Midbrain (tissue), 1 donor: Measurements from ENCODE around the gene TWIST1.

Experiments used
- DNase-seq: peaks from one replicate; lab custom pipeline; 2025; lab: John Stamatoyannopoulos, UW

TWIST1 gene

DNA sequence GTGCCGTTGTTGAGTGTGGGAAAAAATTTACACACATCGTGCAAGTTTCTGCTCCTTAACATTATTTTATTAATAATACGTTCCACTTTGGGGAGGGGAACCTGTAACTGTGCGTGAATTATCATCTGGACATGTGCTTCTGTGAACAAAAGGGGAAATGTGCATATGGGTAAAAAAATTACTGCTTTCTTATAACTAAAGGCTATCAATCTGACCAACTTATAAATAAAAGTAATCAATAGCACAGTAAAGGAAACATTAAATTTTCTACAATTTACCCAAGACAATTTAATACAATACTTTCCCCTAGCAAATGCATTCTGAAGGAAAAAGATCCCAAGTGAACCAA, 4.5 kb downstream of the TWIST1 start:
- DNase-seq: no peak

DNA sequence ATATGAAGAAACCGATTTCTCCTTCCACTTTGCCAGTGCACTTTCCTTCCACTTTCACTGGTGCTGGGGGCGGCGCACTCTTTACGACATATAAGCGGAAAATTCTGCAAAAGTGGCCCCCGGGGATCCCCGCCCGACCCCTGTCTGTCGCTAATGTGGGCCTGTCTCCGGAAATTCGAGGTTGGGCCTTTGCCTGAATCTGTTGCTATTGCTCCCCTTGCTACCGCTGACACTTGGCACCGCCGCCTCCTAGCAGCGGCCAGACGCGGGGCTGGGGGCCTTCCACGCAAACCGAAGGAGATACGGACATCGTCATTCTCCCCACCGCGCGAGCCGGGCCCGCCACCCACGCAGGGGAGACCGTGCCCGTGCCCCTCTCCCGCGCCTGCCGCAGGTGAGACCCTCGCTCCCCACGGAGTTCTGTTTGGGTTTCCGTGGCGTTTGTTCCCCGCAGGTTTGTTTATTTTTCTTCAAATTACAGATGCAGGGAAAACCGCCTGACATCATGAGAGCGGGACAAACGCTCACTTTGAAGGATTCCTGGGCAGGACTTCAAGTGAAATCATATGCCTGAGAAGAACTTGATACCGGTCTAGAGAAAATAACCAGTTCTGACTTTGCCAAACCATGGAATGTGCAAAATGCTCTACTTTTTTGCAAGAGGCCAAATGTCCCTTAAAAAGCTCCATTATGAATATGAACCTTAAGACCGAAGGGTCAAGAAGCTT, 5.0 kb downstream of the TWIST1 start:
- DNase-seq: no peak

GRCh38 chr7:19111474-19112273, 5.8 kb downstream of the TWIST1 start:
- DNase-seq: no peak

GRCh38 chr7:19110776-19111175, 6.7 kb downstream of the TWIST1 start:
- no peak for DNase-seq

DNA sequence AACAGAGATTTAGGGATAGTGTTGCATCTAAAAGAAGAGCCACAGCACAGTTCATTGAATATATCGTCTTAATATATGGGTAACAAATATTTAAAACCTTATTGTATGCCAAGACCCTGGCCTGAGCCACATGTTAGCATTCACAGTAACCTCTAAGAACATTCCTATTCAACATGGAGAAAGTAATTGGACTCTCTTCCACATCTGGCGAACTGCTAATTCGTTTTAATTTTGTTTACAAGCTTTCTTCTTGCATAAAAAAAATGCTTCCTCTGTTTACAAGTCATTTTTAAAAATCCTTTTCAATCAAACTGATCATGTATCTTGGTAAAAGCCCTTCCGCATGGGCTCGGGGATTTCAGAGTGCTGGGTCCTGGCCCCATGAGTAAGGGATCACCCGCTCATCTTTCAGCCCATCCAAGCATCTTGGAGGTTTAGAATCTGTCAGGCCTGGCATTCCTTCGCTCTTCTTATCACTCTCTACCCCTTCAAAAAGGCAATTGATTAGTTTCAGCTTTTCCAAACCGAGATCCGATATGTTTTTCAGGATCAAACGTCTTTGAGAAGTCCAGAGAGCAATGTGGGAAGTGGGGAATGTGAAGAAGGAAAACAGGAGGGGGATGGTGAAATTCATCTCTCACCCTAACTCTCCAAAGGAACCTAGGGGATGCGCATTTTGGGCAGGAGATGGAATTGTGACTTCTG, 7.3 kb downstream of the TWIST1 start:
- DNase-seq: no peak

GRCh38 chr7:19109000-19109946, 8.2 kb downstream of the TWIST1 start:
- DNase-seq: no peak

- peak; percentile 11 for DNase-seq
These were observed 9.9 kb downstream of the TWIST1 start for GRCh38 chr7:19107356-19108146.

GRCh38 chr7:19107081-19107355, 10.4 kb downstream of the TWIST1 start:
- DNase-seq: no peak

- DNase-seq: no peak
These were observed 11.0 kb downstream of the TWIST1 start for GRCh38 chr7:19106241-19107080.

- DNase-seq: no peak
These were observed 11.9 kb downstream of the TWIST1 start for GRCh38 chr7:19105546-19105945.

- no peak for DNase-seq
These were observed 12.6 kb downstream of the TWIST1 start for GRCh38 chr7:19104811-19105210.

- no peak for DNase-seq
These were observed 14.6 kb downstream of the TWIST1 start for GRCh38 chr7:19102884-19103283.

DNA sequence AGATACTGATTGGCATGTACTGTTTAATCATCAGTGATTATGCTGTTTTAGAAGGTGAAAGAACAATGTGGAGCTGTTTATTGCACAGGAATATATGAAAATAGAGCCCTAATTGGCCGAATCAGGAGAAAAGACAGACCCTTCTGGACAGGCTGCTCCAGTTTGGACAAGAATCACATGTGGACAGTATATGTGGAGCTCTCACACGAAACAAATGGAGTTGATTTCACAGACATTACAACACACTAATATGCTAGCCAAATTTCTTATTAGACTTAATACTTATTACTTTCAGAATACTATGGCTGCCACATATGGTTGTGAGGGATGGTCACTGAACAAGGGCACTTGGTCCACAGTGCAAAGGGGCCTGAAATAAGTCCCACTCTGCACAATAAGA, 15.5 kb downstream of the TWIST1 start:
- no peak for DNase-seq

DNA sequence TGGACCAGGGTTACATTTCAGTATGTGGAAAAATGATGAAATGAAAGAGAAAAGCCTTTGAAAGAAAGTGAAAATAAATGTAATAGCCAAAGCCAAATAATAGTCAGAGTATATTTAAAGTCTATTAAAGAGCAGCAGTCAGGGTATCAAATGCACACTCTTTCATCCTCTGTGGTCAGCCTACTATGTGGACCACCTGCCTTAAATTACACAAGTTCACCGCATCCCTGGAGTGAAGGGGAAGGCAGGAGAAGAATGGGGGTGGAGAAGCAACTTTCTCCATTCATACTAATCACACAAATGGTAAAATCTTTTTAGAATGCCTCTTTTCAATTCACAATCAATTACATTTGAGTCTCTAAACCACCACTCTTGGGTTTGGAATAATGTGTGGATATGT, 16.0 kb downstream of the TWIST1 start:
- no peak for DNase-seq

DNA sequence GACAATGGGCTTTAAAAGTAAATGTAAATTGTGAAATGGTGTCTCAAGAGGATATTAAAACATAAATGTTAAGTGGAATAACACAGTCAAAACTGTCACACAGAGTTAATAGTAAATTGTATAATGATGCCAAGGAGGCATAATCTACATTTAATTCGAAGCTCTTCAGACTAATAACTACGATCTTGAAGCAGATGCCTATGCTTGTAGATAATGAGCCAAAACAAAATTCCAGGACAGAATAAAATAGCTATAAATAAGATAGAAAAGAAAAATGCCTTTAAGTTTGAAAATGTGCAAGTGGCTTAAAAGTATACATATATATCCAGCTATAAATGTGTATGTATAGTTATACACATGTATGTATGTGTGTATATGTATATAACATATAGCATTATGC, 17.5 kb downstream of the TWIST1 start:
- DNase-seq: no peak

DNA sequence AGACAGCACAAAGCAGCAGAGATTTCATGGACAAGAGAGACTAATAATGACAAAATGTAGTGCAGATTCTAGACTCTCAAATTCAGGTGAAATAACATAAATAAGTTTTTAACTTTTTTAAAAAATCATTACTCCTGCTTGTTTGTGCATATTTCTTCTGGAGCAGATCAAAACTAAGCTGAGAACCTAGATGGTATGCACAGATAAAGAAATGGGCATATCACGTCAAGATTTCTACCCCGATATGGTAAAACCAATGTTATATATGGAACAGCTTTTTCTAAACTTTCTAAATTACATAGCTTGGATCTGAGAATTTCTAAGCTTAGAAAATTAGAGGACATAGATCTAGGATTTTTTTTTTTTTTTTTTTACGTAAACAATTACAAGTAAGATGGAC, 18.2 kb downstream of the TWIST1 start:
- no peak for DNase-seq

GRCh38 chr7:19098510-19098909, 18.9 kb downstream of the TWIST1 start:
- no peak for DNase-seq

DNA sequence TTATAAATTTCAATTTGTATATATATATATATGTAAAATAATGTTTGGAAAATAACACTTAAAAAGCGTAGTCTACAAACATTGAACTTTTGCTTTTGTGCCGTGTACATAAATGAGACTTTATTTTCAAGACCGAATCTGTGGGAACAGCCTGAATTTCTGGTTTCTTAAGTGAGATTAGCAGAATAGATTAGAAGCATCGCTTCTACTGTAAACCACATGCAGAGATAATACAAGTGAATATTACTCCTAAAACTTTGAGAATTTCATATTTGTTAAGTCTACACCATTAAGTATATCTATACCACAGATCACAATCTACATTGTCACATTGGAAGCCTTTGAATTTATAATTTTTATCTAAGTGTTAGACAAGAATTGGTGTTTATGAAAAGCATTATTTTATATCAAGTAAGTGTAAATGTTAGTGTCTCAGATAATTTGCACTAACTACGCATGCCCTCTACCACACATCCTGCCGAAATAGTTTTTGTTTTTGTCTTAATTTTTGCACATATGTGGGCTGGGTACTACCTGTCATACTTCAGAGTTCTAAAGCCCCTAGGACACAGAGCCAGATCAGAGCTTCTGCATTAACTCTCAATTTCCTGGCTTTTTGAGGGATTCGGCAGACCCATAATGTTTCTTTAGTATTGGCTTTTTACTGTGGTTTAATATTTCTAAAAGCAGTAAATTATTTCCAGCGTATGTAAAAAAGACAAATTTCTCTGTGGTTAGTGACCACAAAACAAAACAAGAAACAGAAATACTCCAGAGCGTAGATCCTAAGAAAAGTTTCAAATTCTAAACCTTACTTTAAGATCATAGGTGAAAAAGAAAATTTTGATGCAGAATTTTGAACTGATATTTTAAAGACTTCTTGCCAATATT, 20.0 kb downstream of the TWIST1 start:
- DNase-seq: no peak

- DNase-seq: no peak
These were observed 22.0 kb downstream of the TWIST1 start for GRCh38 chr7:19095353-19095860.
